NCI-H526 (cell line): ENCODE measurements around the gene SHD.
"Not testable (repeated sequence)": the region's sequence is repeated elsewhere in the genome, so short reads cannot be mapped to it uniquely, and the experiment has no call there.

Experiments used
- DNase-seq, 2 experiments: peaks; one replicate each; lab custom pipeline; 2025; lab: John Stamatoyannopoulos, UW

SHD gene

GRCh38 chr19:4267101-4267900, 11.8 kb upstream of the SHD start:
- peak in 1 of 2 experiments; percentile 66 for DNase-seq

GRCh38 chr19:4267901-4268815, 10.9 kb upstream of the SHD start:
- DNase-seq = no peak

GRCh38 chr19:4268816-4269430, 10.1 kb upstream of the SHD start:
- DNase-seq = no peak

- no peak for DNase-seq
Observed at GRCh38 chr19:4272894-4273293, 6.2 kb upstream of the SHD start.

- not testable (repeated sequence) for DNase-seq
Observed at GRCh38 chr19:4274321-4274686, 4.8 kb upstream of the SHD start.

- DNase-seq = no peak
Observed at GRCh38 chr19:4277191-4277696, 1.8 kb upstream of the SHD start.

- no peak for DNase-seq
Observed at GRCh38 chr19:4278010-4278409, 1.1 kb upstream of the SHD start.

GRCh38 chr19:4279267-4279529, 132 bp downstream of the SHD start:
- no peak for DNase-seq

- no peak for DNase-seq
Observed at GRCh38 chr19:4279530-4280422, 710 bp downstream of the SHD start.

GRCh38 chr19:4284176-4284958, 5.3 kb downstream of the SHD start:
- DNase-seq = peak; percentile 34 to 76

GRCh38 chr19:4284974-4285373, 5.9 kb downstream of the SHD start:
- no peak for DNase-seq

- DNase-seq = not testable (repeated sequence)
Observed at GRCh38 chr19:4286141-4286540, 7.1 kb downstream of the SHD start.

GRCh38 chr19:4288091-4288777, 9.2 kb downstream of the SHD start:
- no peak for DNase-seq

GRCh38 chr19:4291184-4291732, 12.2 kb downstream of the SHD start:
- DNase-seq = no peak

GRCh38 chr19:4292515-4292914, 13.4 kb downstream of the SHD start:
- no peak for DNase-seq

- peak in 1 of 2 experiments; percentile 17 for DNase-seq
Observed at GRCh38 chr19:4294389-4294788, 15.3 kb downstream of the SHD start.

- peak; percentile 5 to 23 for DNase-seq
Observed at GRCh38 chr19:4295972-4296771, 17.1 kb downstream of the SHD start.

GRCh38 chr19:4297901-4298809, 19.1 kb downstream of the SHD start:
- DNase-seq = no peak
